Metanephros (tissue), 2 donors: ENCODE measurements around the gene NPPC. TPM values are rescaled to one million over a fixed set of nuclear protein-coding genes. Genes with fewer than 3 reads are reported as not detected.

Experiments
- small RNA-seq: library from RNA; depleted of rRNA; stranded (forward); fragments of <200 nt; gene quantifications from one replicate; pipeline ENCODE3, GENCODE V24; 2014; ENCODE audit warnings: low replicate concordance
- total RNA-seq: library from RNA; depleted of rRNA; stranded (reverse); fragments of >200 nt; gene quantifications from one replicate; pipeline ENCODE4 v1.2.3, GENCODE V29; 2014

Gene NPPC
- total RNA-seq: 3.2 TPM

GRCh38 chr2:231926180-231926741 lies at the start of gene NPPC:
Gene NPPC, minus strand, starts transcription at chr2:231926396. Its CDS starts 147 bp downstream, at chr2:231926249.

GRCh38 chr2:231961349-231962166 lies 35.4 kb upstream of the NPPC start, which contains the start of gene DIS3L2:
Gene DIS3L2, plus strand, starts transcription at chr2:231961713. Its CDS starts 53,215 bp downstream, at chr2:232014928.

Small RNA genes within 50 kb of the gene (small RNA-seq; reads per million reads assigned to genes)
- gene MIR1471: not detected

Other genes with a start within 250 kb of the NPPC start
- gene PTMA, start 217.9 kb downstream of the NPPC start, total RNA-seq: 1,202 TPM
- 14.9 TPM for gene PDE6D, start 145.1 kb downstream of the NPPC start, total RNA-seq
- gene COPS7B, start 140.0 kb downstream of the NPPC start, total RNA-seq: 30.5 TPM
- gene DIS3L2, start 35.3 kb upstream of the NPPC start, total RNA-seq: 36.2 TPM